Fibroblast of gingiva (primary cell): ENCODE measurements around the gene BORCS5.
A peak's percentile ranks its signal among the peaks of the same experiment; 100 is the strongest.
"Not testable (repeated sequence)": the region's sequence is repeated elsewhere in the genome, so short reads cannot be mapped to it uniquely, and the experiment has no call there.

Experiments used
- DNase-seq: peaks from one replicate; pipeline ENCODE4 v3.0.0-alpha.2; 2011; ENCODE audit warnings: low read depth

BORCS5 gene

DNA sequence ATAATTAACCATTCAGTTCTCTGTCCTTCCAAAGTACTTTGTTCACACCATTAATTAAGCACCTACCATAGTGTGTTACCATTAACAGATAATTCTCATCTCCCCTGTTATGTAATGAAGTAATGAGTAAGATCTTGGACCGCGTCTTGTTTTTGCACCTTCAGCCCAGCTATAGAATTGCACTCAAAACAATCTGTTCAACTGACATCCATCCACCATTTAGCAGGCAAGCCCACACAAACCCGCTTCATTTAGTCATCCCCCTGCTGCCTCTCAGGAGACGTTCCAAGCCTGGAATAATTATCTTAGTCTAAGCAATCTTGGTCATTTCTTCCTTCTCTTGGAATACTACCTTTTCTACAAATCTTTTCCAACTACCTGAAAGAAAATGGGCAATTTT is 131.4 kb downstream of the BORCS5 start:
- DNase-seq = no peak

DNA sequence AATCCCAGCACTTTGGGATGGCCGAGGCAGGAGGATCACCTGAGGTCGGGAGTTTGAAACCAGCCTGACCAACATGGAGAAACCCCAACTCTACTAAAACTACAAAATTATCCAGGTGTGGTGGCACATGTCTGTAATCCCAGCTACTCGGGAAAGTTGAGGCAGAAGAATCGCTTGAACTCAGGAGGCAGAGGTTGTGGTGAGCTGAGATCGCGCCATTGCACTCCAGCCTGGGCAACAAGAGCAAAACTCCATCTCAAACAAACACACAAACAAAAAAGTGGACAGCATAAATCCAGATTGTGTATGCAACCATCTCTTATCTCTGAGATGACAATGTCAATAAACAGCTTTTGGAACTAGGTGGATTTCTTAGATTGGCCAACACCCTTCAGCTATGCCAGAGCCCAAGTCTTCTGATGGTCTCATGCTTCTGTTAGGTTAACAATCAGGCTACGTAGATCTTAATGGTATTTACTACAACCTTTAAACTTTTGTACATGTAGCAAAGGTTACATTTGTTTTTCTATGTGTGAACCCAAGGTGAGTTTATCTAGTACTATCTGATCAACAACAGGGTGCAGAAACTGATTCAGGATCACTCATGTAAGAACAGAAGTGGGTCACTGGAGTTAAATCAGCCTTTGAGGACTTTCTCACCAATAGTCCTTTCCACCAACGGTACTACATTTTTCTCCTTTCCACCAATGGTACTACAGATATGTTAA is 132.1 kb downstream of the BORCS5 start:
- DNase-seq = no peak

DNA sequence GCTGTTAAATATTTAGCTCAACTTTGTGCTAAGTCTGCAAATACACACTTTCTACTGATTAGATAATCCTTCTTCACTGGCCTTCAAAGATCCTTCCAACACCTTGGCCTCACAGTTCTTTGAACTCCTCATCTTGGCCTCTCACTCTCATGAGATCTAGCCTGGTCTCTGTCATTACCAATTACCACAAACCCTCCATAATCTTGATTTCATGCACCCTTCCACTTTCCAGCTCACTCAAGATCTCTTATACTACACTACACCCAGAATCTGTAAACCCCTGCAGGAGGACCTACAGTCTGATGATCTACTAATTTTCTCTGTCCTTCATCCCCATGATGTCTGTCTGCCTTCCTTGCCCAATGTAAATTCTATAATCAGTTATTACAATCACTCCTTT is 134.7 kb downstream of the BORCS5 start:
- no peak for DNase-seq

DNA sequence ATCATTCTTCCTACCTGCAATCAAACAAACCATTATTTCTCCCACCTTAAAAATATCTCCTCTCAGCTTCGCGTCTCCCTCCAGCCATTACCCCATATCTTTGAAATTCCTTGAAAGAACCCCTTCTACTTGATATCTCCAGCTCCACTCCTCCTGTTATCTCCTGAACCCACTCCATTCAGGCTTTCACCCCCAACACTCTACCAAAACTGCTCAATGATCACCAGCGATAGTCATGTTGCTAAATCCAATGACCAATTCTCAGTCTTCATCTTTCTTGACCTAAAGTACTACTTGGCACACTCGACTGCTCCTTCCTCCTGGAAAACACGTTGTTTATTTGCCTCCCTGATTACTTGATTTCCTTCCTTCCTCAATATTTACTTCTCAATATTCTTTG is 135.7 kb downstream of the BORCS5 start:
- DNase-seq = no peak

DNA sequence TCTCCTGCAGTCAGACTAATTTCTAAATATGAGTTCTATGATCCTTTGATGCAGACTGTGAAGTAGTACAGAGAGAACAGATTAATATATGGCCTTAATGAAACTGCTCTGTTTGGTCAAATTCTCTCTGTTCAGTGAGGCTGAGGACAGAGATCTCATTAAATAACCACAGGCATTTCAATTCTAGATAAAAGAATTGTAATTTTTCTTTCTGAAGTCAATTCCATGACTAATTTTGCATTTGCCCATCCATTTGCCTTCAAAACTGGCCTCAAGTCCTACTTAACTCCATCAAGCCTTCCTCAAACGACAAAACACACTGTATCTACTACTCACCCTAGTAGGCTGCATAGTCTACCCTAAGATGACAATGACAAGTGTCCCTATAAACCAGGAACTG is 138.7 kb downstream of the BORCS5 start:
- no peak for DNase-seq

DNA sequence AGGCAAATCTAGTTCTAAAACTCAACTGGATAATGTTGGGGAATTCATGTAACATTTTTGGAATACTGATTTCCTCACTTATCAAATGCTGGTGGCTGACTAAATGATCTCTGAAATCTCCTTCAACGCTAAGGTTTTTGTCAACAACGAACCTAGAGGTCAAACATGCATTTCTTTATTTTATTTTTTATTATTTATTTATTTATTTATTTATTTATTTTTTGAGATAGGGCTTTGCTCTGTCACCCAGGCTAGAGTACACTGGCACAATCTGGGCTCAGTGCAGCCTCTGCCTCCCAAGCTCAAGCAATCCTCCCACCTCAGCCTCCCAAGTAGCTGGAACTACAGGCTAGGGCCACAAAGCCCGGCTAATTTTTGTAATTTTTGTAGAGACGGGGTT is 141.3 kb downstream of the BORCS5 start:
- no peak for DNase-seq

DNA sequence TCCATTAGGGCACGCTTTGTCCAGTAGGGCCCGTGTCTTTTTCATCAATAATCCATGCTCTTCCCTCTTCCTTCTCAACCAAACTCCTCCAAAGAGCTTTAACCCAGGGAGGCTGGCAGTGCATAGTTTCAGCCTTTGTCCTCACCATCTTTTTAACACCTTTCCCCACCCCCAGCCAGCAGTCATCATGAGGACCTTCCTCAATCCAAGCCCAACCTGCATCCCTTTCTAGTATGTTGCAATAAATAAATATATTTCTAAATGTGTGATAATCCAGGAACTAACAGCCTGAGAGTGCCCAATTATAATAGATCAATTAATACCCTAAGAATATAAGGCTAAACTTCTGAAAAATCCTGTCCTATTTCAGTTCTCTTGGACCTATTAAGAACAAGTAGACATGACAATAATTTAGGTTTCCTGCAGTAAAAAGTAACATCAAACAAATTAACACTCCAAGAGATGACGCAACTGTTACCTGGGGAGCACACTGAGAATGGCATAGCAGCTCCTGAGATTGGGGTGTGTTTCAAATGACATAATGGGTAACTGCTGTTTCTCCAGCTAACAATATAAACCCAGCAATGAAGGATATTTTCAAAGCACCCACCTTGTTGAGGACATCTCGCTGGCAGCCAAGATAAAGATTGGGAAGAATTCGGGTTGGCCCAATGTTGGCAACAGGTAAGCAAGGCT is 143.2 kb downstream of the BORCS5 start:
- no peak for DNase-seq

DNA sequence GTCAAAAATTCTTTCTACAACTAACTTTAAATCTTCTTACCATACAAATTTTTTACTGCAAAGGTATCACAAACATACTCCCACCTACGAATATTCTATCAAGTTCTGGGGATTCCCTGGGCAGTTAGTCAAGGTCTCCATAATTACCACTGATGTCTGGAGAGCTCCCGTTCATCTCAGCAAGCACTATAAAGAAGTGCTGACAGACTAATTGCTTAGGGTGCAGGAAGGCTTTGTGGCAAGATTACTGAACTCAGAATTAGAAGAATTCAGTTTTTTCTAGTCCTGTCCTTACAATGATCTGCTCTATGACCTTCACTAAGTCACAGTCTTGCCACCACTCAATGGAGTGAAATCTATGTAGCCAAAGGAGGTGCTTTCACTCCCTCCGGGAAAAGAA is 144.2 kb downstream of the BORCS5 start:
- DNase-seq = no peak

DNA sequence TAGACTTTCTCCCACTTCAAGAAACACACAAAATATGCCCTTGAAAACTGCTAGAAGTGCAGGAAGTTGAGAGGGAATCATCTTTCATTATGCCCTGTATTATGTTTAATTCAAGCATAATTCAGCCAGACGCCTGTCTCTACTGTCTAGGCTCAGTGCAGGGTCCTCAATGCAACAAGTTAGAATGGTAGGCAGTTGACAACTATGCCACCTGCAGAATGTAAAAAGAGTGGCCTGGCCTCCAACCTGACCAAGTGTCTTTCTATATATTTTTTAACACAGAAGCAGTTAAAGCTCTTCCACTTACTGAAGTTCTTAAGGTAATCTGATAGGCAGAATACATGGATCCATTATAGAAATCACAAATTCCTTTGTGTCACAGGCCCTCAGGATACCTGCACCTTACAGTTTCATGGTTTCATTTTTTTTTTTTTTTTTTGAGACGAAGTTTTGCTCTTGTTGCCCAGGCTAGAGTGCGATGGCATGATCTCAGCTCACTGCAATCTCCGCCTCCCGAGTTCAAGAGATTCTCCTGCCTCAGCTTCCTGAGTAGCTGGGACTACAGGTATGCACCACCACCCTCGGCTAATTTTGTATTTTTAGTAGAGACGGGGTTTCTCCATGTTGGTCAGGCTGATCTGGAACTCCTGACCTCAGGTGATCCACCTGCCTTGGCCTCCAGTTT is 145.4 kb downstream of the BORCS5 start:
- DNase-seq = not testable (repeated sequence)

DNA sequence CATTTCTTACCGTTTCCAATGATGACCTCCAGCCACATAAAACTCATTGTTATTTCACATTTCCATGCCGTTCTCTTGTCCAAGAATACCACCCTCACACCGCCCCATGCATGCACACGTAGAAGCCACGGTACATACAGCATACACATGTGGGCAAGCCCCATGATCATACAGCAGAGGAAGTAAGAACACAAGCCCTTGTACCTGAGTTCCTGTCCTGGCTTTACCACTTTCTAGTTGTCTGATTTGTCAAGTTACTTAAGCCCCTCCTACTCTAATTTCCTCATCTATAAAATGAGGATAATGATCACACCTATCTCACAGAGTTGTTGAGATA is 145.9 kb downstream of the BORCS5 start:
- no peak for DNase-seq

DNA sequence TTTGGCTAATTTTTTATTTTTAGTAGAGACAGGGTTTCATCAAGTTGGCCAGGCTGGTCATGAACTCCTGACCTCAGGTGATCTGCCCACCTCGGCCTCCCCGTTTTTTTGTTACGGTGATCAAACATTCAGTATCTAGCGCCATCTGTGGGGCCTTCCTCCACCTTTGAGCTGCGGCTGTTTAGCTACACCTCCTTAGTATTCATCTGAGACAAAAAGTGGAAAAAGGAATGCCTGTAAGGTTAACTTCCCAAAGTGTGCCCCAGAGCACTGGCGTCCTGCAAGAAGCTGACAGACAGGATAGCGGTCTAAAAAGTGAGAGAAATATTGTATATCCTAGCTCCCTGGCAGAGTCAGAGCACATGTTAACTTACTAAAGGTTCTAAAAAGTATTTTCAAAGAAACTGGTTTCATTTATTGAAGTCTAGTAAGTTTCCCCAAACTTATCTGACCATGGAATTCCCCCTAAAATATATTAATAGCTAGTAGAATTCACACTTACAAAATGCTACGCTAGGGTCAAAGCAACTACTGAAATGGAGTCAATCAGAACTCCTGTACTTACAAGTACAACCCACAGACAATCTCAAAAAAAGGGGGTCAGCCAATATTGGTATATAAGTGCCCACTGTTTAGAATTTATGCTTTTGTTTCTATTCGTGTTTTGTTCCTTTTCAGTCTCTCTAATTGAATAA is 146.7 kb downstream of the BORCS5 start:
- DNase-seq = no peak

DNA sequence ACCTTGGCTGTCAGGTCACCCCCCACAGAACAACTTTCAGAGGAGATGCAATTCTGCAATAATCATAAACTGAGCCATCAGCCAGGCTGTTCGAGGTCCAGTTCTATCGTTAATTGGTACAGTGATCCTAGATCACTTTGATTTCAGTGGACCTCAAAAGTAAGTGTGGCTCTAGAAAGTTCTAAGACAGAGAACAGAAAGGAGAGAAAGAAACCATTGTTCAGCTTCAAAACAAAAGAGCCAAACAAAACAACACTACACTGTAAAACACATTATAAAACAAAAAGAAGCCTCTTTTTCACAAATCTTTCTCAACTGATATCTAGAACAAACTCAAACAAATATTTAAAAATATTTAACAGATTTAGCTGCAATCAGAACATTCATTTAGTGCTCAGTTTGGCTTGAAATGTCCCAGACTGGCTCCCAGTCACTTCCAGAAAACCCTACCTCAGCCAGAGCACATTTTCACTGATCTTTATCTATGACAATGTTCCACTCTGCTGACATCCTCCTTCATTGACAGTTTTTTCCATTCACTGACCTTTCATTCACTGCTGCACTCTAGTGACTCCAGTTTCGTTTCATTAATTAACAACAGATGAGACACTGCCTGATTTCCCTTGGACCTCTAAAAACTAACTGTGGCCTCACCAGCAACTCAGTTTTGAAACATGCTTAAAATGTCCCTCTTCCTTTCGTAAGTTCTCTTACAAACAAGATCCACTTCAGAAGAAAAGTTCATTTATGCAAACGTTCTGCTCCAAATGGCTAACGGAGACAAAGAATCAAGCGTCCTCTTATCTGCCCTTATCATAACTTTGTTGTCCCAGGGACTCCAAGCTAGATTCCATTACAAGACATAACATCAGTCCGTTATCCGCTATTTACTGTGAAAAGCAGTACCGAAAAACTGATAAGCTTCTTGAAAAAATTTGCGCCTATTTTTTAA is 148.9 kb downstream of the BORCS5 start:
- DNase-seq = peak; percentile 91

DNA sequence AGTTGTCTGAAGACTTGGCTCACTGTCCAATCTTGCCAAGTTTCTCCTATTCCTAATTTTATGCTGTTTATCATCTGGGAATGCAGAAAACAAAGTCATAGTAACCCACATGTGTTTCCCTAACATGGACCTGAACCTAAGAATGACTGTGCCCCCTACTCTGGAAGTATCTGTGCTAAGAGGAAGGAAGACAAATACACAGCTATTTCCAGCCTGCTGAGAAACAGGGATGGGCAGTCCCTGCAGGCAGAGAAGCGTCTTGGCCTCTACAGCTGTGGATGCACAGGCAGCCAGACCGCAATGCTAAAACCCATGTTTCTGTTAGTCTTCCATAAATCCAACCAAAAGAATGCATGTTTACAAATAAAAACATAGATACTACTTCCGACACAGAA is 149.6 kb downstream of the BORCS5 start:
- DNase-seq = peak; percentile 72

DNA sequence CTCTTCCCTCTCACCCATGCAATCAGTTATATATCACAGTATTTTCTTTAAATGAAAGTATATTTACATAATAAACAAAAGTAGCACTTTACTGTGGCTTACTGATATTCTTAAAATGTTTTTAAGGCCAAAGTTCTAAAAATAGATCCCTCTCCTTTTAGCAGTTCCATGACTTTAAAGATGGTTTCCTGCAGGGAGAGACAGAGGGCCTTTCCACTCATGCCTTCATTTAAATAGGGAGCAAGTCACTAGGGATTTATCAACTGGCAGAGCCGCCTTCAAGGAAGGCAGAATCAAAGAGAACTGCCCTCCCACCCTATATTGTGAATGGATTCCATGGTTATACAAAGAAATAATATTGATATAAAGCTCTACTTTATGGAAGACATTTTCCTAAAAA is 150.2 kb downstream of the BORCS5 start:
- DNase-seq = no peak

DNA sequence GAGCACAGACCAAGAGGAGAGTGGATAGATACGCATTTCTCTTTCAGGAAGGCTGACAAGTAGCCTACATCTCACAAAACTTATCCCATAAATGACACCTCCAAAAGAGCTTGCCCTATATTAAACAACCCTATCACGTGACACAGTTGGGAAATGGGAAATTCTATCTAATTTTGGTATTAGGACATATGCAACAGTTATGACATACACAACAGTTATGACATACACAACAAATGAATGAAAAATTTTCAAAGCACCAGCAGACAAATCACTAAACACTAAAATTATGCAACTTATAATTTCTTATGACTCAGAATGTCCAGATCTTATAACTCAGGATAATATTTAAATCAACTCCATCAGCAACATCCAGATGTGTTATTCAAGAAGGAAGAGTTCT is 151.7 kb downstream of the BORCS5 start:
- peak; percentile 89 for DNase-seq

DNA sequence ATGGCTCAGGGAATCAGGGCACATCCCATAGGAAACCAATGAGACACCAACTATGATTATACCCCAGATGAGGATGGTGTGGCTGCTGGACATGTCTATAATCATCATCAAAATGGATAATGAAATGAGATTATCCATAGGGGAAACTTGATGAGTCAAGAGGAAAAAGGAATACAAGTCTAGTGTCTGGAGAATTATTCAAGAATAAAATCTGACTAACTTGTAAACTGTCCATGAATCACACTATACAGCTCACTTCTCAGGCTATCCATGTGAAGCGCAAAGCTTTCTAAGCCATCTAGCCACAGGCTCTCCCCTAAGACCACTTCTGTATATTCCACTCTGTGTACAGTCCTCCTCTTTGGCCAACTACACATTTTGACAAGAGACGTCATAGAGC is 153.3 kb downstream of the BORCS5 start:
- no peak for DNase-seq

DNA sequence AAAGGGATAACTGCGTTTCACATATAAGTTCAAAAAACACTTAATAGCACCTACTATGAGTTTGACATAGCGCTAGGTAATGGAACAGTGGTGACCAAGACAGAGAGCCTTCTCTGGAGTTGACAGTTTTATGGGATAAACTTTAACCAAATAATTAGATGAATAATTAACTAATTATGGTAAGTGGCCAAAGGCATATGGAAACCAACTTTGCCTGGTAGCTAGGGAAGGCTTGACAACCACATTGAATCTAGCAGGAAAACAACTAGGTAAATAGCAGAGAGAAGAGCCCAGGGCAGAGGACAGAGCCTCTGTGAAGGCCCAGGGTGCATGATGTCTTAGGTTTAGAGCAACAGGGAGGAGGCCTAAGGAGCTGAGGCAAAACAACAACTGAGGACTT is 153.7 kb downstream of the BORCS5 start:
- DNase-seq = no peak

DNA sequence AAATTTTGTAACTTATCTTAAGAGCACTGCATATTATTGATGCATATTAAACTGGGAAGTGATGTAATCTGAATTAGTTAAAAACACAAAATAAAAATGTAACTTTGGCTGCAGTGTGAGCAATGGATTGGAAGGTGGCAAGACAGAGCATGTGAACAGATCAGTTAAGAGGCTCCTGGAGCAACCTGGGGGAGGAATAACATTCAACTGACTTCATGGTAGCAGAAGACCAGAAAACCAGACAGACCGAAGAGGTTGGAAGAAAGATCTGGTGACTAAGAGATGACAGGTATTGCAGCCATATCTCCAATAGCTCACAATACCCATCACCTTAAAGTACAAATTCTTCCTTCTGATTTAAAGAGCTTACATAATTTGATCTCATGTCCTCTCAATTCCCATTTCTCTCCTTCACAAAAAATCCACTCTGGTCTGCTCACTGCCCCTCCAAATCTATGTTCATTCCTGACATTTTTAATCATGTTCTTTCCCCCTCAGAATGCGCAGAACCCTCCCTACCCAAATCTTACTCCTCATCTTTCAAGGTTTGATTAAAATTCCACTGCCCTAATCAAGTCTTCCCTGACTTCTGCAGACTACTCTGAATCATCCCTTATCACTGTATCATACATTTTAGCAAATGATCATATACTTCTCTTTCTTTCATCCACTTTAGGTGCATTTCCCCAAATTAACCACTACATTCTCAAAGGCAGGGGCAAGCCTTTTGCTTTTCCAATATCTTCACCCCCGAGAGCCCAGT is 154.3 kb downstream of the BORCS5 start:
- no peak for DNase-seq

DNA sequence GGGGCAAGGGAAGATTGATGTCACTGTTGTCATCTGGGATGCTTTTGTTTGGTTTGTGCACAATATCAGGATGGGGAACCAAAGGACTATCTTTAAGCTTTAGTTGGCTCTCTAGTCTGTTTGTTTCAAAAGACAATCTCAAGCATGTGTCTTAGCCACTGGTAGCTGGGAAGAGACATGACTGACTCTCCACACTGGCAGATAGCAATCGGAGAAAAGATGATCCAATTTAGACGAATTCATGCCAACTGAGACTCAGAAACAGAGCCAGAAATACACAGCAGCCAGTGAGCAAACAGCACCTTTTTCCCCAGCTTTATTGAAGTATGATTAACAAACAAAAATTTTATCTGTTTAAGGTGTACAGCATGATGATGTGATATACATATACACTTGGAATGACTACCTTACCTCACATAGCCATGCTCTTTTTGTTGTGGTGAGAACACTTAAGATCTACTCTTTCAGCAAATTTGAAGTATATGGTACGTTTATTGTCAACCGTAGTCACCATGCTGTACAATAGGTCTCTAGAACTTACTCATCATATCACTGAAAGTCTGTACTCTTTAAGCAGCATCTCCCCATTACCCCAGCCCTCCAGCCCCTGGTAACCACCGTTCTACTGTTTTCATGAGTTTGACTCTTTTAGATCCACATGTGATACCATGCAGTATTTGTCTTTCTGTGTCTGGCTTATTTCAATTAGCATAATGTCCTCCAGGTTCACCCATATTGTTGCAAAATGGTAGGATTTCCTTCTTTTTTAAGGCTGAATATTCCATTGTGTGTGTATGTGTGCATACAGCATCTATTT is 155.2 kb downstream of the BORCS5 start:
- no peak for DNase-seq

DNA sequence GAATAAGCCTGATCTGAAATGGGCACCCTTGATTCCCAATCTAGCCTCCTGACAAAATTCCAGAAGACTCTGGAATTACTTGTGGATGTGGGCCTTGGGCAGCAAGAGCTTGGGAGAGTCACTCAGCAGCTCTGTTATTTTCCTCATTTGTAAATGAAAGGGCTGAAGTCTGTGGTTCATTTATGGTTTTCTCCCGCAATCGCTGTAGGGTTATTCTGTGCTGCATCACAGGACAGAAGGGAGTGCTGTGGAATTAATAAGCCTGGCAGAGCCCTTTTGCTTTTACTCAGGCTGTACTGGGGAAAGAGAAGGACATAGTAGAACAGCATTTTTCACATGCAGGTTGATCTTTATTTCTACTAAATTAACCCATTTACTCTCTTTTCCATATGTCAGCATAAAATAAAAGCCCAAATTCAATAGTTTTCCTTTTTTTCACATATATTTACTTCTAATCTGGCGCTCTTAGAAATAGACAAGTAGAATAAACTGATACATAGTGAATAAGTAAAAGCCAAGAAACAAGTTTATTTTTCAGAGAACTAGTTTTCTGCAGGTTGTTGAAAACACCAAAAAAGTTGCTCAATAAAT is 156.6 kb downstream of the BORCS5 start:
- no peak for DNase-seq
